Endothelial cell of umbilical vein (primary cell): ENCODE measurements around the gene MIGA1. TPM values are rescaled to one million over a fixed set of nuclear protein-coding genes. Genes with fewer than 3 reads are reported as not detected.

Experiments
- BruUV-seq: library from RNA; stranded (reverse); fragments of 400-500 nt; replicated peaks from 2 replicates; lab custom pipeline; 2021; lab: Mats Ljungman, UMichigan
- CTCF ChIA-PET: fragments of 300-600, 350-600 bp; sonication (Branson Sonifier 250); formaldehyde crosslinking; loops from one replicate; lab custom pipeline; 2021; ENCODE audit warnings: antibody characterized with exemption, inconsistent platforms; lab: Charles Lee
- POLR2A ChIA-PET: fragments of 300-600, 350-600 bp; sonication (Branson Sonifier 250); formaldehyde crosslinking; loops from one replicate; lab custom pipeline; 2021; ENCODE audit warnings: antibody characterized with exemption, inconsistent platforms; lab: Charles Lee
- DNase-seq: peaks from one replicate; pipeline ENCODE4 v3.0.0-alpha.2; 2011; ENCODE audit warnings: low read depth, low spot score
- FAIRE-seq: peaks from 2 replicates; lab custom pipeline; 2011; peaks lifted over from hg19 to GRCh38; lab: Jason Lieb, UNC
- H2AFZ ChIP-seq: 2 replicates; pipeline ENCODE4 v1.6.0; 2012; ENCODE audit warnings: low read depth, low read length, control low read depth, inconsistent platforms
- H3K27ac ChIP-seq: 2 replicates; pipeline ENCODE4 v1.5.1; 2011; ENCODE audit warnings: low read depth, mild to moderate bottlenecking, control low read depth, low read length, moderate library complexity; ENCODE audit not compliant: insufficient read depth
- H3K27me3 ChIP-seq, 2 experiments: 2 replicates each; pipeline versions ENCODE4 v1.6.0 to v1.6.1; 2011; ENCODE audit warnings: low read length in 2 of 2, mixed read lengths in 1 of 2; ENCODE audit not compliant: control insufficient read depth in 2 of 2, insufficient read depth in 2 of 2
- H3K36me3 ChIP-seq, 2 experiments: 2 replicates in 1 of 2; 3 replicates in 1 of 2; pipeline ENCODE4 v1.5.1; 2011; ENCODE audit warnings: low read length in 2 of 2, mild to moderate bottlenecking in 1 of 2, moderate library complexity in 1 of 2; ENCODE audit not compliant: control insufficient read depth in 2 of 2, insufficient read depth in 2 of 2; ENCODE audit errors: extremely low read depth in 1 of 2
- H3K4me1 ChIP-seq: 3 replicates; pipeline ENCODE4 v1.5.1; 2011; ENCODE audit warnings: mild to moderate bottlenecking, low read length; ENCODE audit not compliant: control insufficient read depth, insufficient read depth; ENCODE audit errors: extremely low read depth
- H3K4me2 ChIP-seq: 2 replicates; pipeline ENCODE4 v1.6.1; 2011; ENCODE audit warnings: low read length, control low read depth, mixed read lengths; ENCODE audit not compliant: insufficient read depth
- H3K4me3 ChIP-seq, 3 experiments: fragments of 200-600 bp in 1 of 3; sonication (generic), shearing (Covaris generic) in 1 of 3; replicated peaks in 1 of 3; 2 replicates each; pipeline ENCODE4 v1.5.1; 2011 to 2016; ENCODE audit warnings: control low read depth in 3 of 3, low read length in 3 of 3, mild to moderate bottlenecking in 2 of 3, inconsistent platforms in 1 of 3, low read depth in 1 of 3, moderate library complexity in 1 of 3; ENCODE audit not compliant: insufficient read depth in 1 of 3
- H3K79me2 ChIP-seq: 2 replicates; pipeline ENCODE4 v1.6.0; 2012; ENCODE audit warnings: low read length, inconsistent platforms; ENCODE audit not compliant: control insufficient read depth, insufficient read depth
- H3K9ac ChIP-seq: replicated peaks from 2 replicates; pipeline ENCODE3; 2011; ENCODE audit warnings: low read length, control low read depth; ENCODE audit not compliant: insufficient read depth; ENCODE audit errors: extremely low read depth
- H3K9me1 ChIP-seq: replicated peaks from 3 replicates; pipeline ENCODE4 v1.6.0; 2011; ENCODE audit warnings: mild to moderate bottlenecking, low read length; ENCODE audit not compliant: control insufficient read depth, insufficient read depth; ENCODE audit errors: extremely low read depth
- H3K9me3 ChIP-seq: replicated peaks from 2 replicates; pipeline ENCODE4 v1.5.1; 2012; ENCODE audit warnings: low read length, inconsistent platforms; ENCODE audit not compliant: control insufficient read depth, insufficient read depth
- H4K20me1 ChIP-seq: replicated peaks from 2 replicates; pipeline ENCODE3; 2011; ENCODE audit warnings: mild to moderate bottlenecking, low read length; ENCODE audit not compliant: control insufficient read depth, insufficient read depth; ENCODE audit errors: extremely low read depth
- EZH2 ChIP-seq: IDR thresholded peaks from 2 replicates; pipeline ENCODE4 v1.6.1; 2012; ENCODE audit warnings: borderline replicate concordance, low read depth, mild to moderate bottlenecking, moderate library complexity, low read length, inconsistent platforms; ENCODE audit not compliant: severe bottlenecking
- FOS ChIP-seq: IDR thresholded peaks from 2 replicates; pipeline ENCODE4 v1.6.1; 2011; ENCODE audit warnings: mild to moderate bottlenecking, low read length, moderate library complexity, borderline replicate concordance; ENCODE audit not compliant: insufficient read depth
- GATA2 ChIP-seq: IDR thresholded peaks from 2 replicates; pipeline ENCODE4 v1.7.0; 2011; ENCODE audit warnings: low read depth, mild to moderate bottlenecking, moderate library complexity, mixed read lengths, low read length; ENCODE audit not compliant: insufficient read length, insufficient read depth
- JUN ChIP-seq: IDR thresholded peaks from 2 replicates; pipeline ENCODE4 v1.6.1; 2011; ENCODE audit warnings: borderline replicate concordance, low read depth; ENCODE audit not compliant: insufficient read length, insufficient read depth
- MYC ChIP-seq: IDR thresholded peaks from one replicate; pipeline ENCODE4 v1.6.1; 2011; ENCODE audit warnings: mild to moderate bottlenecking, low read depth, low read length
- POLR2A ChIP-seq: IDR thresholded peaks from 2 replicates; pipeline ENCODE4 v1.6.1; 2012; ENCODE audit warnings: low read depth, mild to moderate bottlenecking, control low read depth, low read length
- POLR2AphosphoS5 ChIP-seq: IDR thresholded peaks from 2 replicates; pipeline ENCODE4 v1.6.1; 2012; ENCODE audit warnings: low read depth, mild to moderate bottlenecking, control low read depth, low read length, moderate library complexity; ENCODE audit not compliant: insufficient read depth
- dilution Hi-C: fragments of 300-500 bp; cut with MboI; formaldehyde crosslinking; loops from one replicate; pipeline ENCODE4 v1.15.0; 2019; ENCODE audit warnings: low sequenced_read_pairs; ENCODE audit not compliant: extremely low pct_ligation_motif_present
- intact Hi-C: fragments of 100-400 bp; cut with micrococcal nuclease; formaldehyde crosslinking; loops from one replicate; pipeline ENCODE4 v1.10.0; 2022
- polyA plus RNA-seq, 4 experiments: library from polyadenylated mRNA; depleted of rRNA in 3 of 4; stranded (reverse) in 3 of 4; unstranded in 1 of 4; fragments of >200 nt; gene quantifications; 2 replicates each; pipeline versions ENCODE4 v1.2.1 to v1.2.3, GENCODE V29; 2011 to 2012; ENCODE audit warnings: missing spikeins in 1 of 4
- total RNA-seq: library from RNA; stranded (reverse); gene quantifications from 2 replicates; pipeline ENCODE4 v1.2.3, GENCODE V29; 2021
- TF ChIP-seq, protein P1 (sequence below): IDR thresholded peaks from 2 replicates; pipeline ENCODE4 v1.6.1; 2011; ENCODE audit not compliant: insufficient read depth, insufficient read length
- TF ChIP-seq, protein P2 (sequence below), 2 donors: IDR thresholded peaks; 1 replicate in 1 of 2; 2 replicates in 1 of 2; pipeline ENCODE4 v1.5.1; 2011; ENCODE audit warnings: low read length in 2 of 2, mild to moderate bottlenecking in 2 of 2, moderate library complexity in 2 of 2, control low read depth in 1 of 2, inconsistent platforms in 1 of 2, low read depth in 1 of 2; ENCODE audit not compliant: insufficient read depth in 1 of 2; ENCODE audit errors: extremely low read depth in 1 of 2

Gene MIGA1
- total and polyA plus RNA-seq, 2 donors (not counting 3 experiments of a cell fraction or from before 2014, with no cell fraction given): 2.8 to 14.6 TPM

DNA sequence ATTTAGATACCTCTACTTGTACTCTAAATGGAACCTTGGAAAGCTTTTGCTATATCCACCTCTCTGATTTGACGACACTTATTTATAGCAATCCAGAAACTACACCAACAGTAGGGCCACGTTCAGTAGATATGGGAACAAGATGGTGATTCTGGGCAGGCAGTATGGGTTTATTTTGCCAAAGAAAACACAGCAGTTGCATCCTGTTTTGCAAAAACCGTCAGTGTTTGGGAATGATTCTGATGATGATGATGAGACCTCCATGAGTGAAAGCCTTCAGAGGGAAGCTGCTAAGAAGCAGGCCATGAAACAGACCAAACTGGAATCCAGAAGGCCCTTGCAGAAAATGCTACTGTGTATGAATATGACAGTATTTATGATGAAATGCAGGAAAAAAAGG is 67.5 kb downstream of the MIGA1 start:
- intact Hi-C loops: no loop called here
- TF ChIP-seq GATA2: no peak
- TF ChIP-seq FOS: no peak
- no peak for TF ChIP-seq POLR2AphosphoS5
- TF ChIP-seq MYC: no peak
- TF ChIP-seq JUN: no peak
- TF ChIP-seq, protein P1, sequence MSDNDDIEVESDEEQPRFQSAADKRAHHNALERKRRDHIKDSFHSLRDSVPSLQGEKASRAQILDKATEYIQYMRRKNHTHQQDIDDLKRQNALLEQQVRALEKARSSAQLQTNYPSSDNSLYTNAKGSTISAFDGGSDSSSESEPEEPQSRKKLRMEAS: no peak
- TF ChIP-seq, protein P2, sequence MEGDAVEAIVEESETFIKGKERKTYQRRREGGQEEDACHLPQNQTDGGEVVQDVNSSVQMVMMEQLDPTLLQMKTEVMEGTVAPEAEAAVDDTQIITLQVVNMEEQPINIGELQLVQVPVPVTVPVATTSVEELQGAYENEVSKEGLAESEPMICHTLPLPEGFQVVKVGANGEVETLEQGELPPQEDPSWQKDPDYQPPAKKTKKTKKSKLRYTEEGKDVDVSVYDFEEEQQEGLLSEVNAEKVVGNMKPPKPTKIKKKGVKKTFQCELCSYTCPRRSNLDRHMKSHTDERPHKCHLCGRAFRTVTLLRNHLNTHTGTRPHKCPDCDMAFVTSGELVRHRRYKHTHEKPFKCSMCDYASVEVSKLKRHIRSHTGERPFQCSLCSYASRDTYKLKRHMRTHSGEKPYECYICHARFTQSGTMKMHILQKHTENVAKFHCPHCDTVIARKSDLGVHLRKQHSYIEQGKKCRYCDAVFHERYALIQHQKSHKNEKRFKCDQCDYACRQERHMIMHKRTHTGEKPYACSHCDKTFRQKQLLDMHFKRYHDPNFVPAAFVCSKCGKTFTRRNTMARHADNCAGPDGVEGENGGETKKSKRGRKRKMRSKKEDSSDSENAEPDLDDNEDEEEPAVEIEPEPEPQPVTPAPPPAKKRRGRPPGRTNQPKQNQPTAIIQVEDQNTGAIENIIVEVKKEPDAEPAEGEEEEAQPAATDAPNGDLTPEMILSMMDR (IDR thresholded peaks at IDR 0.05; ENCODE audit: extremely low read depth in 1 of 2, insufficient read depth in 1 of 2, low read depth in 1 of 2, low read length in 2 of 2): no peak
- no peak for TF ChIP-seq EZH2
- TF ChIP-seq POLR2A: no peak

More for the DNA sequence above, 67.5 kb downstream of the MIGA1 start:
- ChIA-PET POLR2A (no interaction called here), CTCF (interaction anchor here (2.9 kb wide), 1 partner anchor 11 kb away, joined by 7 read pairs; no protein-coding TSS in a partner anchor)
- no peaks in the 10 kb centered on the region for H3K36me3 ChIP-seq
- no peaks in the 10 kb centered on the region for H3K9me1 ChIP-seq
- dilution Hi-C loops: no loop called here
- H4K20me1 ChIP-seq: no peaks in the 10 kb centered on the region
- no TSS peak for BruUV-seq
- no peak overlapping the region for H3K4me3 ChIP-seq
- no peak overlapping the region for H3K4me2 ChIP-seq
- H3K79me2 ChIP-seq: no peaks in the 10 kb centered on the region
- DNase-seq (peak; percentile 73), FAIRE-seq (no peak)
- no peaks in the 10 kb centered on the region for H3K27me3 ChIP-seq
- H3K9ac ChIP-seq: no peak overlapping the region
- no peaks in the 10 kb centered on the region for H3K4me1 ChIP-seq
- H3K9me3 ChIP-seq: no peaks in the 10 kb centered on the region
- no peak overlapping the region for H3K27ac ChIP-seq
- H2AFZ ChIP-seq: no peak overlapping the region
